ENCODE data around the gene OLFM1.

The OLFM1 gene

DNA sequence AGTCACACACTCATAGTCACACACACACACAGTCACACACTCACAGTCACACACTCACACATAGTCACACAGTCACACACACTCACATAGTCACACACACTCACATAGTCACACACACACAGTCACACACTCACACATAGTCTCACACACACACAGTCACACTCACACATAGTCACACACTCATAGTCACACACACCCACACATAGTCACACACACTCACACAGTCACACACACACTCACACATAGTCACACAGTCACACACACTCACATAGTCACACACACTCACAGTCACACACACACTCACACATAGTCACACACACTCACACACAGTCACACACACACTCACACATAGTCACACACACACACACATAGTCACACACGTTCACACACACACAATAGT is 4.1 kb downstream of the OLFM1 start:
- DNase-seq: no peak

GRCh38 chr9:135093111-135093510 is 5.6 kb downstream of the OLFM1 start:
- DNase-seq: no peak

DNA sequence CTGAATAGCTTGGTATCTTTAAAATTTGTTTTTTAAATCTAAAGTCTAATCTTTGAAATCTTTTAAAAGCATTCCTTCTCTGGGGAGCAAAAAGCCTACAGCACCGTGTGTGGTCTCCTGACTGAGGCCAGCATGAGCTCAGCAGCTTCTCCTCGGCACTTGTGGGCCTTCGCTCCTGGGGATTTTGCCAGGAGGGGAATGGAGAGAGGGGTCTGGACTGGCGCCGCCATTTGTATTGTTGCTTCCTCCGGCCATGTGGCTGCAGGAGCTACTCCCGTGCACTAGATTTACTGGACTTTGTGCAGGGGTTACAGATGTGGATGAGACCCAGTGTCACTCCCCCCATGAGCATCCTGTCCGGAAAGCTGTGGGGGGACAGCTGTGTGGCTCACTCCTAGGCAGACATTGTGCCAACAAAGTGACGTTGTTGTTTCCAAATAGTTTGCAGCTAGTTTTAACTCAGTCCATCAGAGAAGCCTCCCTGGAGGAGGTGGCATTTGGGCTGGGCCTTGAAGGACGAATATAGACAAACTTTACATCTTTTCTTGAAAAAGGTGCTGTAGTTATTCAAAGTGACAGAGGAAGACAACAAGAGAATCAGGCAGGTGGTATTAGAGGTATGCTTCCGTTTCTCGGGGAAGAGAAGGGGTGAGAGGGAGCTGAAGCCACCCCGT is 6.6 kb downstream of the OLFM1 start:
- DNase-seq: no peak

DNA sequence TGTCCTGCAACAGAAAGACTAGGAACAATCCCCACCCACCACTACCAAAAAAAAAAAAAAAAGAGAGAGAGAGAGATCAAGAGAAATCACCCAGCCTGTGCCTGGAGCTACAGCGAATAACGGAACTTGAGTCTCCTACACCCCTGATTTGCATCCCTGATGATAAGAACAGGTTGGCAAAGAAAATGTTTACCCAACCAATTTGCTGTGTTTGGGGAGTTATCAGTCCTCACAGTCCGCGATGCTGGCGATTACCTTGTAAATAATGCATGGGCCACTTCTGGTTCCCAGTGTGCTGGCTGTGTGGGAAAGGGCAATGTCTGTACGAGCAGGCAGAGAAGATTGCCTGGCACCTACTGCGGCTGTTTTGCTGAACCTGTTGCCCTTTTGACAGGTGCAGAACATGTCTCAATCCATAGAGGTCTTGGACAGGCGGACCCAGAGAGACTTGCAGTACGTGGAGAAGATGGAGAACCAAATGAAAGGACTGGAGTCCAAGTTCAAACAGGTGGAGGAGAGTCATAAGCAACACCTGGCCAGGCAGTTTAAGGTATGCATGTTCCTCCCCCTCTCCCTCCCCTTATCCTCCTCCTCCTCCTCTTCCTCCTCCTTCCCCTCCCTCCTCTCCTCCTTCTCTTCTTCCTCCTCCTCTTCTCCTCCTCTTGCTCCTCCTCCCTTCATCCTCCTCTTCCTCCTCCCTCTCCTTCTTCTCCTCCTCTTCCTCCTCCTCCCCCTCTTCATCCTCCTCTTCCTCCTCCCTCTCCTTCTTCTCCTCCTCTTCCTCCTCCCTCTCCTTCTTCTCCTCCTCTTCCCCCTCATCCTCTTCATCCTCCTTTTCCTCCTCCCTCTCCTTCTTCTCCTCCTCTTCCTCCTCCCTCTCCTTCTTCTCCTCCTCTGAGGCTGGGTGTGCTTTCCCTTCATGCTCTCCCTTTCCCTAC is 8.3 kb downstream of the OLFM1 start:
- DNase-seq: no peak

DNA sequence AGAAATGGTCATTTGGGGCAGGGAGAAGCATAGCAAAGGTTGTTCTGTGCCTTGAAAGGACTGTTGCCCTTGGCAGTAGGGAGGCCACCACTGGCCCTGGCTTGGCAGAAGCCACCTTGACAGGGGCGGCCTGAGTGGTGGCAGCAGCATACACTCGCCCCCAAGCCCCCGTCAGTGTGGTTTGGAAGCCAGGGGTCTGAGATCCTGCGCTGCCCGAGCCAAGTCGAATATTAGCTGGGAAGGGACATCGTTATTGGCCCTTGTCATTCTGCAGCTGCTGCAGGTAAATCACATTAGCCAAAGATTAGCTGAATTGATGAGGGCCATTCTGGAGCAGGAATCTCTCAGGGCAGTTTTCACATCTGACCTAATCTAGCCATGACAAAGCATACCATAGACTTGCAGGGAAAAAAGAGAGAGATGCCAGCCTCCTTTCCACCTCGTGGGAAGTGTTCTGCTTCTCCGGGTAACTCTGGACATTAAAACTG is 9.0 kb downstream of the OLFM1 start:
- DNase-seq: no peak

GRCh38 chr9:135098400-135099105 is 11.1 kb downstream of the OLFM1 start:
- DNase-seq: no peak

GRCh38 chr9:135099574-135099973 is 12.1 kb downstream of the OLFM1 start:
- no peak for DNase-seq

- no peak for DNase-seq
Measured at GRCh38 chr9:135100241-135100681, 12.8 kb downstream of the OLFM1 start.

GRCh38 chr9:135100725-135101410 is 13.4 kb downstream of the OLFM1 start:
- DNase-seq: no peak

- no peak for DNase-seq
Measured at GRCh38 chr9:135101486-135101885, 14.0 kb downstream of the OLFM1 start.

GRCh38 chr9:135101926-135102325 is 14.5 kb downstream of the OLFM1 start:
- no peak for DNase-seq

DNA sequence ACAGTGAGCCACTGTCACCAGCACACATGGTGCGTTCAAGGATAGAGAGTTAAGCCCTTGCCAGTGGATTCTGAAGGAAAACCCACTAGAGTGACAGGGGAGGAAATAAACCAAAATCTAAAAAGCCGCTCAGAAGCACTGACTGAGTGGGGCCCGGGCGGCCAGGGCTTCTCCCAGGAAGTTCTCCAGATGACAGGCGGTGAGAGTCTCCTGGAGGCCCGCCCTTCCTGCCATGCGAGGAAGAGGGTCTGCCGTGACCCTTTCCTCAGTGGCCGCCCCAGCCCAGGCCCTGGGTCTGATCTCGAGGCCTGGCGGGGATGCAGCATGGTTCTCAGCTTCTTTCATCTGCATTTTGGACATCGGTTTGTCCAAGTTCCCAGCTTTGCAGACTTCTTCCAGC is 14.9 kb downstream of the OLFM1 start:
- DNase-seq: no peak

DNA sequence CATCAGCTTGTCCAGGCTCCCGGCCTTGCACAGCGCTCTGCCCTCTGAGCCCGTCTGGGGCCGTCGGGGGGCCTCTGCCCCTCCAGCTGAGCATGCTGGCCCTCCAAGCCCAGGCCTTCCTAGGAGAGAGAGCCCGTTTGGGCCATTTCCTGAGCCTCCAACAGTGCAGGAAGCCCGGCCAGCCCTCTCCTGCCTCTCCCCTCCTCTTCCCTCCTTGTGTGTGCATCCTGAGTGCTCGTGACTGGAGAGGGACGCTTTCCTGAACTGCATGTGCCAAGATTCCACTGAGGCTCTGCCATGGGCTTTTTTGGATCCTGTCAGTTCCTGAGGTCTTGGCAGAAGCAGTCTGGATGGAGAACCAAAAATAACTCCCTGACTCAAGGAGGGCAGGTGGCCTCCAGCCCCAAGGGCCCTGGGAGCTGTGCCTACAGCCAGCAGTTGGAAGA is 15.6 kb downstream of the OLFM1 start:
- DNase-seq: no peak

DNA sequence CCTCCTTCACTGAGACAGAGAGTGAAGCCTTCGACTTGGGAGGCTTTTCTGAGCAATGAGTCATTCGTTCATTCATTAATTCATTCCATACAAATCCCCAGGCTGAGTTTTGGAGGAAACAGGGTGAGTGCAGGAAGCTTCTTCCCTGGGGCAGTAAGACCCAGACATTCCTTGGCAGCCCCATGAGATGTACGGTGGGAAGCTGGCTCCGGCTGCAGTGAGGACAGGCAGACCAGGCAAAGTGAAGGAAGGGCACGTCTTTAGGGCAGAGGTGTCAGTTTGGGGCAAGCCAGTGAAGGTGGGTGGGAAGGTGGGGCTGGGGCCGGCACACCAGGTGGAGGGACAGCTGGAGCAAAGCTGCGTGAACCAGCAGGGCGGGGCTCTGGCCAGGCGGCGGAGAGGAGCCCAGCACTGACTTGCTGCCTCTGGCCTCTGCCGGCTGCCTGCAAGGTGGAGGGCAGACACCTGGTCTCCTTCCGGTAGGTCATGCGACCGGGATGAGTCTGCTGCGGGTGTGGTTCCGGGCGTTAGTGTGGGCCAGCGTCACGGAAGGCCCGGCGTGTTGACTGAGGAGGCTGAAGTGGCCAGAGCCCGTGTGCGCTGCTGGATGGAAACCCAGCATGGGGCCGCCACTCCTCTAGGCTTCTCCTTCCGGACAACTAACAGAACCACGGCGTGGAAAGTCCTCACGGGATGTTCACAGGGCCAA is 16.6 kb downstream of the OLFM1 start:
- no peak for DNase-seq

DNA sequence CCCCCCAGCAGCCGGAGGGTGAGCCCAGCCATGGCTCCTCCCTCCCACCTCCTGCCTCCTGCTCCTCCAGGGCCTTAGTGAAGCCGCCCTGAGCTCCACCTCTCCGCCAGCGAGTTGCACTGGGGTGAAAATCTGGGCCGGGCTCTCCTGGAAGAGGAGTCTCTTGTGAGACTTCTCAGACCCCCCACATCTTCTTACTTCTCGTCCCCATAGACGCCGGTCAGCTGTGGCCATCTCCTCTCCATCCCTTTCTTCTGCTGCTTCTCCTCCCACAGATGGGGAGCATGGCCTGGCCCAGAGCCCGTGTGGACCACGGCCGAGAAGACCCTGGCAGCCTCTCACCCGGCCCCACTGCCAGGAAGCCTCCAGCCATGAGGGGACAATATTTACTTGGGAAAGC is 17.3 kb downstream of the OLFM1 start:
- no peak for DNase-seq

DNA sequence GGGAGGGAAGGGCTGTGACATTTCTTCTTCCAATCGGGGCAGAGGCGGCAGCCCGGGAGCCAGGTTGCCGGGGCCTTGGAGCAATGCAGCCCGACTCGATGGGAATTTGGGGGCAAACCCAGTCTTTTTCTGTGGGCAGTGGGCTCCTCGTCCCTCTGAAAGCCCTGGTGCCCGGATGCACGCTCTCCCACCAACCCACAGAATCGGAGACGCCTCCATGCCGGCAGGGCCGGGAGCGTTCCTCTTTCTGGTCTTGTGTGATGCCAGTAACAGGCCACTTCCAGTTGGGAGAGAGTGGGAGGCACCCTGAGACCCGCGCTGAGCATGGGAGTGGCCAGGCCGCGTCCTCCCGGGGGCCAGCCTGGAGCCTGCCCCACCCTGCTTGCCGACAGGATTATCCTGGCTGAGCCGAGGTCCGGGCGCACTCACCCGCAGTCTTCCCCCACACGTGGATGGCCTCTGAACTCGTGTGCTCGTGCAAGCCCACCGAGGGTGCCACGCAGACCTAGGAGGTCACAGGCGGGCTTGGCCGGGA is 17.8 kb downstream of the OLFM1 start:
- no peak for DNase-seq

DNA sequence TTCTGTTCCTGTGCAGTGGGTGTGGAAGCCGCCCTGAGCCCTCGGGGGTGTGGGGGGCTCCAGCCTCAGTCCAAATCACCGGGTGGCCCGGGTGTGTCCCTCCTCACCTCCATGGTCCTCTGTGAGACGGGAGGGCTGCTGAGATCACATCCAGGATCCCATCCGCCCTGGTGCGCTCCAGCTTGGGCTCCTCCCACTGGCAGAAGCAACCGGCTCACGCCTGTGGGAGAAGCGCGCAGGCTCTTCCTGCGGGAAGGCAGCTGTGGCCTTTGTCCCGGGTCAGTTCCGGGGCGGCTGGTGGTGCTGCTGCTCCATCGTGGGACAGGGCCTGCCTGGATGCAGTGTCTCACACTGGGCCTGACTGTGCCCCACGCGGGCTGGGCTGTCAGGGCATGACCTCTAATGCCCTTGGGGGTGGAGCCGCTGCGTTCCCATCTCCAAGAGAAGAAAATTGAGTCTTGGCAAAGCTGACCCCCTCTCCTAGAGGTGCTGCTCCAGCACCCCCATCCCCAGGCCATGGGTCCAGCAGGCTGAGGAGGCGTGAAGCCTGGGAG is 18.5 kb downstream of the OLFM1 start:
- no peak for DNase-seq

DNA sequence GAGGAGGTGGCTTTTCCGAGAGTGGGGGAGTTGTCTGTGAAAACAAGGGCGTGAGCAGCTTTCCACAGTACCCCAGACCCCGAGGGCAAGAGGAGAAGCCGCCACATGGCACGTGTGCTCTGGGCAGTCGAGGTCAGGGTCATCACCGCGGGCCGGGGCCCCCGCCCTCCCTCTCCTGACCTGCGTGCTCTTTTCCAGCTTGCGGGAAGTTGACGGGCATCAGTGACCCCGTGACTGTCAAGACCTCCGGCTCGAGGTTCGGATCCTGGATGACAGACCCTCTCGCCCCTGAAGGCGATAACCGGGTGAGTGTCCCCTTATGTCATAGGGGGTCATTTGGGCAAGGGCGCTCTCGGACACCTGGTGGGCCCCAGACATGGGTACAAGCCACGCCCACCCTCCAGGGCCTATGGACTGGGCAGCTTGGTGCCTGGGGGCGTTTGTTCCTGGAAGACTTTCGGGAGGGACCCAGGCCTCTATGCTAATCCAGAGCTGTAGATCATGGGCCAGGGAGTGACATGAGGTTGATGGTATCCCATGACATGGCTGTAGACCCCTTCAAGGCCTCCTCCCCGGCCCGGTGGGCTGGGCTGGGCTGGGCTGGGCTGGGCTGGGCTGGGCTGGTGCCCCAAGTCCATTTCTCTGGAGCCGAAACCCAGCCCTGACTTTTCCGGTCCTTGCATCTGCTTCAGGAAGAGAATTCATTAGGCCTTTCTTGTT is 19.2 kb downstream of the OLFM1 start:
- no peak for DNase-seq

DNA sequence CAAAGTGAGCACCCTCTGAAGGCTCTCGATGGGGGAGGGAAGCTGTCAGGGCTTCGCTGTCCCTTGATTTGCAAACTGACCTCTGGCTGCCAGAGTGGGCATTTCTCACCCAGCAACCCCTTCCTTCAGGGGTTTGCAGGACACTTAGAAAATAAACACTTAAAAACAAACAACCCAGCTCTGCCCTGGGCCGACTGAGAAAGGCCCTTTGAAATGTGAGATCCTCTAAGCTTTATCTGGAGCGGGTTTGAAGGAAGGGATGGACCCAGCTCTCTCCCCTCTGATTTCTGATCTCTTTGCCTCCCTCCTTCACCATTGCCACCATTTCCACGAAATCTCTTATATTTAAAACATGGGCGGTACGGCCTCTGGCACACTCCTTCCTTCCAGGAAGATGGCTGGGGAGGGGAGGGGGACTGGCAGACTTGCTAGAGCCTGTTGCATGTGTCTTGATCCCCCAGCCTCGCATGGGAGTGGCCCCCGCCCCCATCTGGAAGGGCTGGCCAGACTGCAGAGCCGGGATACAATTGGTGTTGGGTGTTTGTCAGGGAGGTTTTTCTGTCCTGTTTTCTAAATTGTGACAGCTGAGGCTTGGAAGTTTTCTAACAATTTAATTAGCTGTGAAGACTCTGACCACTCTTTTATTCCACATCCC is 20.2 kb downstream of the OLFM1 start:
- no peak for DNase-seq

DNA sequence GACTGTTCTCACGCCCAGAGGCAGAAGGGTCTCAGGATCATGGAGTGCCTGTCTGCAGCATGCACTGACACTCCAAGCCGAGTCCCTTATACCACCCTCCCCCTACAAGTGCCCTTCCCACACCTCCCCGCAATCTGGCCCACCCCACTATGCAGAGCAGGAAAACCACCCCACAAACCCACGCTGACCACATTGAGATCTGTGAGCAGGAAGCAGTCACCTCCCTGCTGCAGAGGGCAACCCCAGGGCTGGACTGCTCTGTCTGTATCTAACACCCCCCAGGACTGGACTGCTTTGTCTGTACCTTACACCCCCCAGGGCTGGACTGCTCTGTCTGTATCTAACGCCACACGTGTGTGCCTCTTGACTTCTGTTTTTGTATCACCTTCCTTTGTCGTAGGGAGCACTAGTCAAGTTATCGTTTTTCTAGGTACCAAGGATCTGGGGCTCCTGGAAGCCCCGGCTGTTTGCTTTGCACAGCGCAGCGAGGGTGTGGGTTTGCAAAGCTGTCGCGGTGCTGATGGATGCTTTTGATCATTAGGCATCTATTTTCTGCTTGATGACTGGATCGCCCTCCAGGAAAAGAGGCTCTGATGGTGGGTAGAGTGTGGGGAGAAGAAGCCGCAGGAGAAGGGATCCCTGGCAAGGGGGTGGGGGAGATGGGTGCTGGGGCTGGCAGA is 21.5 kb downstream of the OLFM1 start:
- DNase-seq: no peak

Measured in CD4-positive, alpha-beta T cell treated with Interleukin-4 for 1 hour (primary cell).